ENCODE results near the gene ZNF784.

DNA sequence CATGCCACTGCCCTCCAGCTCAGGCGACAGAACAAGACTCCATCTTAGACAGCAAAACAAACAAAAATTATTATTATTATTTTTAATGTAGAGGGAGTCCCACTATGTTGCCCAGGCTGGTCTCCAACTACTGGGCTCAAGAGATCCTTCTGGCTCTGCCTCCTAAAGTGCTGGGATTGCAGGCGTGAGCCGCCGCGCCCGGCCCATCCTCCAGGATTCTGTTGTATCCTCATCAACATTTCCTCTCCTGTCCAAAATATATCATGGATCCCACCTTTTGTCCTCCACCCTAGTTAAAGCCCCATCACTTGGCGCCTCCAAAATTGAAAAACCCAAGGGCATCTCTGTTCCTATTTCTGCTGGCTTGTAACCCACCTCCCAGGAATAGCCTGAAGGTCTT, 1.2 kb downstream of the ZNF784 start:
- TF ChIP-seq, protein P1, sequence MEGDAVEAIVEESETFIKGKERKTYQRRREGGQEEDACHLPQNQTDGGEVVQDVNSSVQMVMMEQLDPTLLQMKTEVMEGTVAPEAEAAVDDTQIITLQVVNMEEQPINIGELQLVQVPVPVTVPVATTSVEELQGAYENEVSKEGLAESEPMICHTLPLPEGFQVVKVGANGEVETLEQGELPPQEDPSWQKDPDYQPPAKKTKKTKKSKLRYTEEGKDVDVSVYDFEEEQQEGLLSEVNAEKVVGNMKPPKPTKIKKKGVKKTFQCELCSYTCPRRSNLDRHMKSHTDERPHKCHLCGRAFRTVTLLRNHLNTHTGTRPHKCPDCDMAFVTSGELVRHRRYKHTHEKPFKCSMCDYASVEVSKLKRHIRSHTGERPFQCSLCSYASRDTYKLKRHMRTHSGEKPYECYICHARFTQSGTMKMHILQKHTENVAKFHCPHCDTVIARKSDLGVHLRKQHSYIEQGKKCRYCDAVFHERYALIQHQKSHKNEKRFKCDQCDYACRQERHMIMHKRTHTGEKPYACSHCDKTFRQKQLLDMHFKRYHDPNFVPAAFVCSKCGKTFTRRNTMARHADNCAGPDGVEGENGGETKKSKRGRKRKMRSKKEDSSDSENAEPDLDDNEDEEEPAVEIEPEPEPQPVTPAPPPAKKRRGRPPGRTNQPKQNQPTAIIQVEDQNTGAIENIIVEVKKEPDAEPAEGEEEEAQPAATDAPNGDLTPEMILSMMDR (IDR thresholded peaks at IDR 0.05; ENCODE audit: low read length) = no peak
- no peak for TF ChIP-seq EZH2 (IDR thresholded peaks at IDR 0.05; ENCODE audit: borderline replicate concordance, low read length)
